Neutrophil (primary cell): ENCODE results near the gene CPT1B.
A peak's percentile ranks its signal among the peaks of the same experiment; 100 is the strongest.

Experiments used
- H3K27ac ChIP-seq: fragments of 200-600 bp; sonication (generic); 2 replicates; pipeline ENCODE4 v1.5.1; 2016; ENCODE audit warnings: mild to moderate bottlenecking, moderate library complexity
- H3K27me3 ChIP-seq: fragments of 200-600 bp; sonication (generic); 2 replicates; pipeline ENCODE4 v1.6.0; 2016; ENCODE audit warnings: mild to moderate bottlenecking
- H3K36me3 ChIP-seq: fragments of 200-600 bp; sonication (generic); 2 replicates; pipeline ENCODE4 v1.5.1; 2017
- H3K4me1 ChIP-seq, 2 experiments: fragments of 200-600 bp in 1 of 2; sonication (generic) in 1 of 2; 1 replicate in 1 of 2; 2 replicates in 1 of 2; pipeline versions ENCODE4 v1.5.1 to v1.6.1; 2013 to 2016; ENCODE audit warnings: low read depth in 1 of 2, low read length in 1 of 2, mild to moderate bottlenecking in 1 of 2, moderate library complexity in 1 of 2; ENCODE audit not compliant: control insufficient read depth in 1 of 2, insufficient read depth in 1 of 2
- H3K4me3 ChIP-seq, 2 experiments: fragments of 200-600 bp in 1 of 2; sonication (generic) in 1 of 2; 1 replicate in 1 of 2; 2 replicates in 1 of 2; pipeline ENCODE4 v1.5.1; 2013 to 2016; ENCODE audit warnings: low read depth in 1 of 2, low read length in 1 of 2, mild to moderate bottlenecking in 1 of 2, moderate library complexity in 1 of 2
- H3K9me3 ChIP-seq: fragments of 200-600 bp; sonication (generic); 2 replicates; pipeline ENCODE4 v1.5.1; 2016
- TF ChIP-seq, protein P1 (sequence below): fragments of 200-600 bp; sonication (generic); IDR thresholded peaks from 2 replicates; pipeline ENCODE4 v1.5.1; 2016; ENCODE audit warnings: antibody characterized with exemption

The CPT1B gene

DNA sequence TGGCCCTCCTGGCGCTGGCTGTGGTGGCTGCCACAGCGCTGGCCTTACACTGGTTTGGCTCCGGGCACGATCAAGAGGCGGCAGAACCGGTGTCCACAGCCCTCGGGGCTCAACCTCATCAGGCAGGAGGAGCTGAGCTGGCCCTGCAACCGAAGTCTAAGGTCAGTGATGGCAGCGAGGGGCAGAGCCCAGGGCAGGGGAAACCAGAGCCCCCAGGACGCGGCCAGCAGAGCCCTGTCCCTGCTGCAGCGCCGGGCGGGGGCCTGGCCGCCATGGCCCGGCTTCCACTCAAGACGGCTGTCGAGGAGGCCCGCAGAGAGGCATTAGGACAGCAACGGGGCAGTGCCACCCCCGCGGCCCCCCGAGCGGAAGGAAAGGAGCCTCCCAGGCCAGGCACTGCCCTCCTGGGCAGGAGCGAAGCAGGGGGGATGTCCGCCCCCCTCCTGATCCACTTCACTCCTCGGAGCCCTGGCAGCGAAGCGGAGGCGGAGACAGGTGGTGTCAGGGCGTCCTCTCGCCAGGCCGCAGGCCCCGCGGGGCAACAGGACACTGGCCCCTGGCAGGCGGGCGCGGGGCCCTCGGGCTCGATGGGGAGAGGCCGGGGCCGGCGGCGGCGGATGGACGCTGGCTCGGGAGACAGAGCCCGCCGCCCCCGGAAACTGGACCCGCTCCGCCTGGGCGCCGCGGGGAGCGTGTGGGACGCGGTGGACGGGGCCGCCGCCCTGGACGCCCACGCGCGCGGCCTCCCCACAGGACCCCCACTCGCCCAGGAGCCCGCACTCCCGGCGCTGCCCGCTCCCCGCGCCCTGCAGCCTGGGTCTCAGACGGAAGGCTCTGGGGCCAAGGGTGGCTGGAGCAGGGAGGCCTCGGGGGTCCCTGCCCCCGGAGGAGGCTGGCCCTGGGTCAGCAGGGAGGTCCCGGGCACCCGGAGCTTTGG lies 31.6 kb downstream of the CPT1B start:
- no peaks in the 10 kb centered on the region for H3K9me3 ChIP-seq
- peaks cover 47 to 54% of the 10 kb centered on the region in 2 experiments for H3K4me1 ChIP-seq
- H3K27ac ChIP-seq: no peak overlapping the region
- TF ChIP-seq, protein P1, sequence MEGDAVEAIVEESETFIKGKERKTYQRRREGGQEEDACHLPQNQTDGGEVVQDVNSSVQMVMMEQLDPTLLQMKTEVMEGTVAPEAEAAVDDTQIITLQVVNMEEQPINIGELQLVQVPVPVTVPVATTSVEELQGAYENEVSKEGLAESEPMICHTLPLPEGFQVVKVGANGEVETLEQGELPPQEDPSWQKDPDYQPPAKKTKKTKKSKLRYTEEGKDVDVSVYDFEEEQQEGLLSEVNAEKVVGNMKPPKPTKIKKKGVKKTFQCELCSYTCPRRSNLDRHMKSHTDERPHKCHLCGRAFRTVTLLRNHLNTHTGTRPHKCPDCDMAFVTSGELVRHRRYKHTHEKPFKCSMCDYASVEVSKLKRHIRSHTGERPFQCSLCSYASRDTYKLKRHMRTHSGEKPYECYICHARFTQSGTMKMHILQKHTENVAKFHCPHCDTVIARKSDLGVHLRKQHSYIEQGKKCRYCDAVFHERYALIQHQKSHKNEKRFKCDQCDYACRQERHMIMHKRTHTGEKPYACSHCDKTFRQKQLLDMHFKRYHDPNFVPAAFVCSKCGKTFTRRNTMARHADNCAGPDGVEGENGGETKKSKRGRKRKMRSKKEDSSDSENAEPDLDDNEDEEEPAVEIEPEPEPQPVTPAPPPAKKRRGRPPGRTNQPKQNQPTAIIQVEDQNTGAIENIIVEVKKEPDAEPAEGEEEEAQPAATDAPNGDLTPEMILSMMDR: no peak
- H3K27me3 ChIP-seq: peaks cover 50% of the 10 kb centered on the region
- no peak overlapping the region for H3K4me3 ChIP-seq
- no peaks in the 10 kb centered on the region for H3K36me3 ChIP-seq

DNA sequence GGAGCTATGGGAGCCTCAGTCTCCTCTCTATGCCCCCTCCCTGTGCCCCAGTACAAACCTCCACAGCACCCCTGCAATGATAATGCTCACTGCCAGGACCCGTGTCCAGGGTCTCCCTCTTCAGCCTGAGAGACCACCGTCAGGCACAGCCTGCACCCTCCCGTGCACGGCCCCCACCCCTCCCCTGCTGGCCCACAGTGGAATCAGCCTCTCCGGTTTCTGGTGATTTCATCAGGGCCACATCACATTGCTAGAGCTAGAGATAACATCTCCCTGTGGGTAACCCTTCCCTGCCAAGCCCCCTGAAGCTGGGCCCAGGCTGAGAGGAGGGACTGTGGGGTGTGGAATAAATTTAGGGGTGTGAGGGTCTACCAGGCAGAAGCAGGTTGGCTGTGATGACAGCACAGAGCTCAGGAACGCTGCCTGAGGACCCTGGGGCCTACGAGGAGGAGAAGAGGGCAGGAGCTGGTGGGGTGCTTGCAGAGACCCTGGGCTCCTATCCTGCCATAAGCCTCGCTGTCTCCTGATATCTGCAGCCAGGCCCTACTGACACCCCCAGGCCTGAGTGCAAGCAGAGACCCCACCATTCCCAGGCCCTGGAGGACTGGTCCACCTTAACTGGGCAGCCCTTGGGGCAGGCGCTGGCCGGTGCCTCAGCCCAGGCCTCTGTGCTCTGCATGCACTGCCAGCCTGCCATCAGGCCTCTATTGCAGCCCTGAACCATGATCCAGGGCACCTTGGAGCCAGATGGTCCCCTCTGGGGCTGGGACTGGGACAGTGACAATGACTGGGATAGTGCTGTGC lies 32.5 kb downstream of the CPT1B start, which contains the start of gene KLHDC7B:
Gene KLHDC7B, plus strand, starts transcription at position 378 of the 804 bp plus-strand sequence. Its CDS starts 345 bp downstream, at position 723.
- H3K27ac ChIP-seq: peak within 1 kb of the TSS; percentile 100
- H3K36me3 ChIP-seq: no peaks in the 10 kb centered on the region
- peaks cover 50% of the 10 kb centered on the region for H3K27me3 ChIP-seq
- peaks cover 56 to 62% of the 10 kb centered on the region in 2 experiments for H3K4me1 ChIP-seq
- H3K4me3 ChIP-seq: peak within 1 kb of the TSS in 1 of 2 experiments; percentile 63
- TF ChIP-seq, protein P1: no peak
- no peaks in the 10 kb centered on the region for H3K9me3 ChIP-seq

GRCh38 chr22:50544746-50545253 lies 33.4 kb downstream of the CPT1B start:
- Histone ChIP-seq H3K4me1 (peaks cover 65 to 71% of the 10 kb centered on the region in 2 experiments), H3K27me3 (peaks cover 44% of the 10 kb centered on the region), H3K4me3 (peak overlapping the region; percentile 59 to 63), H3K36me3 (no peaks in the 10 kb centered on the region), H3K9me3 (no peaks in the 10 kb centered on the region), H3K27ac (peak overlapping the region; percentile 100)
- TF ChIP-seq, protein P1: no peak

DNA sequence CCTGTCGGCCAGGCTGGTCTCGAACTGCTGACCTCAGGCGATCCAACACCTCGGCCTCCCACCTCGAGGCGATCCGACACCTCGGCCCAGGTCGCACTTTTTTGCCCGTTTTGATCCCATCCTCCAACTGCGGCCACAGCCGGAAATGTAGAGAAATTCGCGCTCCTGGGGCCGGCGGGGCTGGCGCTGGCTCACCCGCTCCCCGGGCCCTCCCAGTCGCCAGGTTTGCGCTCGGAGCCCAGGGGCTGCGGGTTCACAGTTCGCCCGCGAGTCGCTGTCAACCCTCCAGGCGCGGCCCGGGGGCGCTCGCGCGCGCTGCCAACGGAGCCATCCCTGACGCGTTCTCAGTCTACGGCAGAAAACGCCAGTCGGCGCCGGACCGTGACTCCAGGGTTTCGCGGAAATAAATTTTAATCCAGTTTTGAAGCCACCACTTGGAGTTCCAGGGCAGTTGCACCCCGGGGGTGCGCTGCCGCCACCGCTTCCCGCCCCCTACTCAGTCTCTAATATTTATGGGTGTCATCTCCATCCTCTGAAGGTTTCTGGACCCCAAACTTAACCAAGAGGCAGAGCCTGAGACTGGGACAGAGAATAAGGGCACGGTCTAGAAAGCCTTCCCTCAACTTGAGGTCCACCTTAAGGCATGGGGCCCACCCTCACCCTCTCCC lies 34.0 kb downstream of the CPT1B start:
- H3K4me1 ChIP-seq: peaks cover 71 to 77% of the 10 kb centered on the region in 2 experiments
- H3K36me3 ChIP-seq: no peaks in the 10 kb centered on the region
- peak overlapping the region; percentile 59 to 63 for H3K4me3 ChIP-seq
- TF ChIP-seq, protein P1: peak; percentile 90
- H3K9me3 ChIP-seq: no peaks in the 10 kb centered on the region
- peak overlapping the region; percentile 100 for H3K27ac ChIP-seq
- peaks cover 38% of the 10 kb centered on the region for H3K27me3 ChIP-seq

DNA sequence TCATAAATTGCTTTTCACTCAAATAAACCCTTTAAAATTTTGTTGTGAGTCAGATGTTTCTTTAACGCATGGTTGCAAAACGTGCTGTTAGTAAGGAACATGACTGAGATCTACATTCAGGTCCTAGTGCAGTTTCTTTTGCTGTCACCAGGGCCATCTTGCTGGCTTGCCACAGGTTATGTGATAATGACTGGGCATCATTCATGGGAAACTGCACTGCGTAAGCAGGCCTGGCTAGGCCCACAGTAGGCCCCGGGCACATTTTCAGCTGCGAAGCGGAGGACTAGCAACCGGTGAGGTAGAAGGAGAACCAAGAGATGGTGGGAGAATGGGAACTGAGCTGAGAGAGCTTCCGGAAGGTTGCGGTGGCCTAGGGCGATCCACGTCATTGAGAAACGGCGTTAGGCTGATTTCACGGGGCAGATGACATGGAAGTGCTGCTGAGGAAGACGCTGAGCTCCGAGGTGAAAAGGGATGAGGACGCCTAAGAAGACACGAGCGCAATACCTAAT lies 35.8 kb downstream of the CPT1B start:
- H3K27me3 ChIP-seq: peaks cover 20% of the 10 kb centered on the region
- no peaks in the 10 kb centered on the region for H3K36me3 ChIP-seq
- no peaks in the 10 kb centered on the region for H3K9me3 ChIP-seq
- H3K4me3 ChIP-seq: peak overlapping the region; percentile 59 to 63
- TF ChIP-seq, protein P1: peak; percentile 81
- H3K27ac ChIP-seq: peak overlapping the region; percentile 100
- peaks cover 77 to 79% of the 10 kb centered on the region in 2 experiments for H3K4me1 ChIP-seq
